Esophagus (tissue), 2 donors: ENCODE data around the gene P3H2. TPM values are rescaled to one million over a fixed set of nuclear protein-coding genes. Genes with fewer than 3 reads are reported as not detected.
"Not testable (repeated sequence)": the region's sequence is repeated elsewhere in the genome, so short reads cannot be mapped to it uniquely, and the experiment has no call there.

ENCODE experiments used
- H3K27ac ChIP-seq, 2 donors: one replicate each; pipeline ENCODE4 v1.5.1; 2013; ENCODE audit warnings: low read depth in 2 of 2, mild to moderate bottlenecking in 2 of 2, inconsistent platforms in 1 of 2, low read length in 1 of 2, moderate library complexity in 1 of 2
- H3K27me3 ChIP-seq, 2 donors: one replicate each; pipeline ENCODE4 v1.6.1; 2013; ENCODE audit warnings: low read length in 2 of 2, control low read depth in 1 of 2, mild to moderate bottlenecking in 1 of 2; ENCODE audit not compliant: insufficient read depth in 2 of 2, control insufficient read depth in 1 of 2
- H3K36me3 ChIP-seq, 2 donors: one replicate each; pipeline ENCODE4 v1.6.1; 2013; ENCODE audit warnings: low read length in 1 of 2; ENCODE audit not compliant: control insufficient read depth in 2 of 2, insufficient read depth in 2 of 2
- H3K4me1 ChIP-seq, 2 donors: one replicate each; pipeline ENCODE4 v1.6.1; 2013; ENCODE audit warnings: low read length in 1 of 2; ENCODE audit not compliant: control insufficient read depth in 2 of 2, insufficient read depth in 2 of 2
- H3K4me3 ChIP-seq, 2 donors: one replicate each; pipeline ENCODE4 v1.5.1; 2013; ENCODE audit warnings: low read length in 2 of 2, mild to moderate bottlenecking in 2 of 2, low read depth in 1 of 2, moderate library complexity in 1 of 2
- H3K9me3 ChIP-seq, 2 donors: one replicate each; pipeline ENCODE4 v1.6.1; 2013; ENCODE audit warnings: mild to moderate bottlenecking in 2 of 2, low read depth in 1 of 2, low read length in 1 of 2, moderate library complexity in 1 of 2; ENCODE audit not compliant: control insufficient read depth in 2 of 2, insufficient read depth in 1 of 2
- WGBS, 2 donors: extraction: QIAGEN DNeasy Blood & Tissue Kit; methylation state at CpG; one replicate each; pipeline ENCODE4 v1.1.7; 2013; 5-methylcytosine and 5-hydroxymethylcytosine counted together
- polyA plus RNA-seq, 2 donors: library from polyadenylated mRNA; stranded (reverse); fragments of 200-250 nt; gene quantifications; one replicate each; pipeline ENCODE4 v1.2.3, GENCODE V29; 2013
- donor health status: healthy with polysubstance abuse.
- donor health status: Bipolar disorder and iron deficiency.

Gene P3H2
- polyA plus RNA-seq, 2 donors: 4.9 to 9.8 TPM

- Histone ChIP-seq H3K27me3 (no peaks in the 10 kb centered on the region), H3K36me3 (no peaks in the 10 kb centered on the region), H3K9me3 (no peaks in the 10 kb centered on the region), H3K4me1 (no peaks in the 10 kb centered on the region), H3K4me3 (no peak overlapping the region), H3K27ac (peak overlapping the region in 1 of 2 donors; percentile 51)
- 39 to 88% methylated on average over 1 of the region's 1 CpG for WGBS, 2 donors
These were observed 43.2 kb downstream of the P3H2 start for GRCh38 chr3:190077395-190078045.

GRCh38 chr3:190076601-190077394 is 43.9 kb downstream of the P3H2 start:
- H3K4me1 ChIP-seq: no peaks in the 10 kb centered on the region
- 23 to 24% methylated on average over 1 of the region's 1 CpG for WGBS, 2 donors

GRCh38 chr3:190076136-190076535 is 44.6 kb downstream of the P3H2 start:
- H3K9me3 ChIP-seq: no peaks in the 10 kb centered on the region
- H3K36me3 ChIP-seq: no peaks in the 10 kb centered on the region
- no peaks in the 10 kb centered on the region for H3K4me1 ChIP-seq
- H3K27ac ChIP-seq: no peak overlapping the region
- H3K27me3 ChIP-seq: no peaks in the 10 kb centered on the region
- H3K4me3 ChIP-seq: no peak overlapping the region

More at GRCh38 chr3:190076601-190077394, 43.9 kb downstream of the P3H2 start:
- Histone ChIP-seq H3K36me3 (no peaks in the 10 kb centered on the region), H3K9me3 (no peaks in the 10 kb centered on the region), H3K27ac (peak overlapping the region in 1 of 2 donors; percentile 51), H3K4me3 (no peak overlapping the region), H3K27me3 (no peaks in the 10 kb centered on the region)

GRCh38 chr3:190074817-190075216 is 45.9 kb downstream of the P3H2 start:
- Histone ChIP-seq H3K36me3 (no peaks in the 10 kb centered on the region), H3K27ac (no peak overlapping the region), H3K9me3 (no peaks in the 10 kb centered on the region), H3K4me3 (no peak overlapping the region), H3K4me1 (no peaks in the 10 kb centered on the region), H3K27me3 (no peaks in the 10 kb centered on the region)
- WGBS, 2 donors: 72 to 89% methylated on average over 2 of the region's 2 CpGs

GRCh38 chr3:190073264-190074008 is 47.3 kb downstream of the P3H2 start:
- WGBS, 2 donors: 71% methylated on average over 6 of the region's 6 CpGs
- H3K36me3 ChIP-seq: no peaks in the 10 kb centered on the region
- no peaks in the 10 kb centered on the region for H3K9me3 ChIP-seq
- H3K27me3 ChIP-seq: no peaks in the 10 kb centered on the region
- no peak overlapping the region for H3K27ac ChIP-seq
- no peak overlapping the region for H3K4me3 ChIP-seq
- H3K4me1 ChIP-seq: no peaks in the 10 kb centered on the region

- no peaks in the 10 kb centered on the region for H3K36me3 ChIP-seq
These were observed 47.8 kb downstream of the P3H2 start for GRCh38 chr3:190072856-190073255.

GRCh38 chr3:190071921-190072320 is 48.8 kb downstream of the P3H2 start:
- not testable (repeated sequence) for H3K9me3 ChIP-seq, H3K4me1 ChIP-seq, H3K4me3 ChIP-seq, H3K27ac ChIP-seq, H3K27me3 ChIP-seq, H3K36me3 ChIP-seq
- 91 to 97% methylated on average over 9 of the region's 9 CpGs for WGBS, 2 donors

More at GRCh38 chr3:190072856-190073255, 47.8 kb downstream of the P3H2 start:
- H3K4me3 ChIP-seq: no peak overlapping the region
- no peaks in the 10 kb centered on the region for H3K27me3 ChIP-seq
- H3K4me1 ChIP-seq: no peaks in the 10 kb centered on the region
- H3K27ac ChIP-seq: no peak overlapping the region
- WGBS, 2 donors: 68 to 79% methylated on average over 1 of the region's 1 CpG
- no peaks in the 10 kb centered on the region for H3K9me3 ChIP-seq

- H3K27me3 ChIP-seq: no peaks in the 10 kb centered on the region
- H3K36me3 ChIP-seq: no peaks in the 10 kb centered on the region
- no peaks in the 10 kb centered on the region for H3K4me1 ChIP-seq
- 57 to 61% methylated on average over 5 of the region's 5 CpGs for WGBS, 2 donors
- H3K27ac ChIP-seq: no peak overlapping the region
- no peaks in the 10 kb centered on the region for H3K9me3 ChIP-seq
- no peak overlapping the region for H3K4me3 ChIP-seq
These were observed 49.9 kb downstream of the P3H2 start for GRCh38 chr3:190070622-190071347.

- Histone ChIP-seq H3K27ac (peak overlapping the region in 1 of 2 donors; percentile 34), H3K27me3 (no peaks in the 10 kb centered on the region), H3K9me3 (no peaks in the 10 kb centered on the region), H3K36me3 (no peaks in the 10 kb centered on the region), H3K4me1 (peaks cover 0 to 3% of the 10 kb centered on the region in 2 donors), H3K4me3 (no peak overlapping the region)
- WGBS, 2 donors: 80 to 93% methylated on average over 2 of the region's 2 CpGs
These were observed 55.5 kb downstream of the P3H2 start for GRCh38 chr3:190065204-190065603.
